GM15510 (cell line): ENCODE results near the gene NISCH.

Source experiments
- POLR2A ChIP-seq: IDR thresholded peaks from 3 replicates; pipeline ENCODE4 v1.6.1; 2011; ENCODE audit warnings: borderline replicate concordance; ENCODE audit not compliant: insufficient read length; ENCODE audit errors: extremely low read depth

The NISCH gene

DNA sequence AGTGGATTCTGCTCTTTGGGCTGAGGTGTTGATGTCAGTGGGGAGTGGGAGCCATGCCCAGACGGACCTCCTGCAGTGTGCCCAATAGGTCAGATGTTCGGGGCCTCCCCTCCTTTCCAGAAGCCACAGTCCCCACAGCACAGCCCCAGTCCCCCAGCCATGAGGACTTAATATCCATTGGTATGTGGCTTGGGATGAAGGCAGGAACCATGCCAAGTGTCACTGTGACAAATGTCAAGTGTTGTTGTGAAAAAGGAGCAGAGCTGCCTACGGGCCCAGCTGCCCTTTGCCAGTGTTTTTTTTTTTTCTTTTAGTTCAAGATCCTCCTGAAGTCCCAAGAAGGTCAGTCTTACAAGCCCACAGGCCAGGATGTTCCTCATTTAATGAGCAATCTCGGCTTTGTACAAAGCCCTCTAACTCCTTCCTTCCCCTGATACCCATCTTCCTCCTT is 22.7 kb upstream of the NISCH start:
- TF ChIP-seq POLR2A, result no peak

DNA sequence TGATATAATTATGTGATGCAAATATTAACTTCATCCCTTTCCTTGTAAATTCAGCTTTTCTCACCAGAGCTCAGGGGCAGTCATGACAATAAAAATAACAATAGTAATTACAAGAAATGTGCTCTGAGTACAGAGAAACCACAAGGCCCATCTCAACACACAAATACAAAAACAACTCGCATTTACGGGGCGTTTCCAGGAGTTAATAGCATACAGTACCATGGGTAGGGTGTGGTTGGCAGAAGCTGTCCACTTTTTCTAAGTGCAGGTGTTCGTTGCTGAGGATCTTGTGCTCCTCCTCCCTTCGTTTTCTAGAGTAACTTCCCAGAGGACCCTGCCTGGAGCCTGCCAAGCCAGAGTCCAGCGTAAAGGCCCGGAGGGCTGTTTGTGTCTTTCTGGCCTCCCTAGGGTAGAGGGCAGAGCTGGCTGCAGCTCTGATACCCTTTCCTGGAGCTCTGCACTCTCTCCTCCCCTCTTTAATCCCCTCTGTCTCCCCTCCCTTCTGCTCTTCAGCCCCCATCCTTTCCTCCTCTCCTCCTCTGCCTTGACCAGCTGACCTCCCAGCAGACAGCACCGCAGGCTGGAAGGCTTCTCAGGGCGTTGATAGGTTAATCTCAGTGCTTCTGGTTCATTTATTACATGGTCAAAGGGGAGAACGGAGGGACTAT is 21.9 kb upstream of the NISCH start:
- no peak for TF ChIP-seq POLR2A

DNA sequence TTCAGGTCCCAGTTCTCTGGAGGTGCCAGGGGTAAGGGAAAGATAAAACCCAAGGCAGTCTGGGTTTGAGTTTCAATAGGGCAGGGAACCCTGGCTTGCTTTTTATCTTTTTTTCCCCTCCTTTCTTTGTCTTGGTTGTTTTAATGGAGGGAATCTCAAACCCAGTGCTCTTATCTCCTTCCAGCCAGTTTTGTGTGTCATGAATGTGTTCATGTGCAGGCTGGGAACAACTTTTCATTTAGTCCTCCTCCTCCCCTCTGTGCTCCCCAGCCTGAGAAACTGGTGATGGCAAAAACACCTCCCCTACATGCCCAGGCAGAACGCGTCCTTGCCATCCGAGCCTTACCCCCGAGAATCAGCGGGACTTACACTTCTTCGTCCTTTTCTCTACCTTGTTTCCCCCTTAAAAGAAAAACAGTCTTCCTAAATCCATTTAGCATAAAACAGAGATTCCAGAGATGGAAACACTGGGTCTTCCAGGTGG is 21.4 kb upstream of the NISCH start:
- no peak for TF ChIP-seq POLR2A

DNA sequence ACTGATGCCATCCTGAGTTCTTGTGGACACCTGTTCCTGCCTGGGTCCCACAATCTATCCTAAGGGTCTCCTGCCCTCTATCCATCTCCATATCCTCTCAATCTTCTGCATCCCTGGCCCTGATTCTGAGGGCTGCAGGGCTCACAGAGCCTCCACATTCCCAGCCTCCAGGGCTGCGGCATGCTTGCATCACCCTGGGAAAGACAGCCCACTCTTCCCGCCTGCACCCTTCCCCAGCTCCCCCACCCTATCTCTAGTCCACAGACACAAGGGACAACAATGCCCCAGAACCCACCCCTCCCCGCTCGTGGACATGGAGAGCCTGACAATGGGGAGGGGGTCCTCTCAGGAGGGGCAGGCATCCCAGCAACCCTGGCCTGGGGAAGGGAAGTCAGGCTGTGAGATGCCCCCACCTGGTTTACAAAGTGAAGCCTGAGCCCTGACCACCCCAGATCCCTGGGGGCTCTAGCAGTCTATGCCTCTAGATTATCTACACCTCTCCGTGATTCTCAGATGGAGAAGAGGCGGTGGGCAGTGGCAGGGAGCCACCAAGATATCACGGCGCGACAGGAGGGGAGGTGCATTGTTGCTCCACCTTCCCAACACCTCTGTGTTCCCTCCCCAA is 20.8 kb upstream of the NISCH start:
- no peak for TF ChIP-seq POLR2A

DNA sequence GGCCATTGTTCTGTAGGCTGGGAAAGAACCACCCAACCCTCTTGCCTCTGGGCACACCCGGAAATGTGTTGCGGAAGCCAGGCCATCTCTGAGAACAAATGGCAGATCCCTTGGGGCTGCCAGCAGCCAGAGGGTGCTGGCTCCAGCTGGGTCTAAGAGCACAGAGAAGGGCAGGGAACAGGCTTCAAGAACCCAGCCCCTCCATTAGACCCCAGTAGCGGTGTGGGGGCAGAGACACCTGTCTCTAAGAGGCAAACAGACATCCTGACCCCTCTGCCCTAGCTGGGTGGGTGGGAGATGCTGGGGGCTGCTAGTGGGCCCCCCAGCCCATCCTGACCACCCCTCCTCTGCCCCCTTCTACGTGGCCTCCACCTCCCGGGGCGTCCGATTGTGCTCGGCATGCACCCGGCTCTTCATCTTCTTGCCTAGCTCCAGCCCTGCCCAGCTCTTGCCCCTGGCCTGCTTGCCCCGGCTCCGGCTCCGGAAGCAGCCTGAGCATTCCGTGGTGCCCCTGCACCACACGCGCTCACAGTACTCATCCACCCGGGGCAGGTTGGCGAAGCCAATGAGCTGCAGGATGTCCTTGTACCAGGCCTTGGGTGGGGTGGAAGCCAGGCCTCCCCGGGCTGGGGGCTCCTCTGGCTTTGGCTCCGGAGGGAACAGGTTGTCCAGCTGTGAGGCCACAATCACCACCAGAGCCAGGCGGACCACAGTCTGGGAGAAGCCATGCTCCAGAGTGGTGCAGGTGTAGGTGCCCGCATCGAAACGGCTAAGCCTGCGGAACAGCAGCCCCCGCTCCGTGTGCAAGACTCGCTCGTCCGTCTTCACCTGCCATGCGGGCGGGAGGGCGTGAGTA is 19.9 kb upstream of the NISCH start:
- TF ChIP-seq POLR2A, result no peak

DNA sequence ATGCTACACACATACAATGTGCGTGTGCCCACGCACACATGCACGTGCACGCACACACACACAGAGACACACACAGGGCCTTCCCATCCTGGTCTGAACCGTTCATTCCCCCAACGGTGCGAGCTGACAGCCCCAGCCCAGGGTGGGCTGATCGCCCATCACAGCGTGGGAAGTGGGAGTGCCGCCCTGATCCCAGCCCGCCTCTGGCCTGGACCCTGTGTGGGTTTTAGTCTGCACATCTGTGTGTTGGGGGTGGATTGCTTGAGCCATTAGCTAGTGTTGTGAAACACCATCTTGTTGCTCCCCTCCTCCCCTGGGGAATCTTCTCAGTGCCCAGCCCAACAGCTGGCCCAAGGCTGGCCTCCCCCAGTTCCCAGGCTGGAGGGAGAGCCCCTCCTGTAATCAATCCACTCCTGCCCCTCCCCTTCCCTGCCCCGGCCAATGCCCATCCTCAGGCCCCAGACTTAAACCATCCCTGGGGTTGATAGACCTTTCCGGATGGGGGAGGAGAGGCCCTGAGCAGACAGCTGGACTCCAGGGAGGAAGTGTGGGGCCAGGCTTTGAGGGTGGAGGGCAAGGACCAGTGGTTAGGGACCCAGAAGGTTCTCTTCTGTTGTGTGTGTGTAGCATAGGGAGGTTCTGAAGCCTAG is 18.8 kb upstream of the NISCH start:
- TF ChIP-seq POLR2A, result no peak

DNA sequence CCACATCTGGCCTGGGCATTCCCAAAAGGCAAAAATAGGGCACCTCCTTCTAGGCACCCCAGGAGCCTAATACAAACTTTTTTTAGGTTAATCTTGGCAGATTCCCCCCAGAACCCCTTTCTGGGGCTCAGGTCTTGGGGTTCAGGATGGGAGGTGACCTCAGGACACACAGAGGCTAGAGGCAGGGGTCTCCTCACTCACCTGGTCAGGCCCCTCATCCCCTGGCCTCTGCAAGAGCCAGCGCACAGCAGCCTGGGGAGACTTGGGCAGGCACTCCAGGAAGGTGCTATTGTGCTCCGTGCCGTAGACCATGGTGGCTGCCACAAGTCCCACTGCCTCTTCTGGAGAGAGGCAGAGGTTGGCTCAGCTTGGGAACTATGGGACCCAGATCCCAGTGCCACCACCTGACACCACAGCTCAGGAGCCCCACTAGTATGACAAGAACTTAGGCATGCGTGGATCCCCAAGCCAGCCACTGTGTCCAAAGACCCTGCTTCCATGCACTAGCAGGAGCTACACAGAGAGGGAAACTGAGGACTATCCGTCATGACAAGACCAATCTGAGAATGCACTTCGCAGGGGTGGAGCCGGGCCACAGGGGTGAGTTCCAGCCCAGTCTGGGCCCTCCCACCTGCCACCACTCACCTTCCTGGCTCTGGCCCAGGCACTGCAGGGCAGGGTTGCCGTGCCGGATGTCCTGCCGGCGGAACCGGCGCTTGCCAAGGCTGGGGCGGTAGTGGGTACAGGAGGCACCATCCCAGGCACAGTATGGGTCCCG is 17.9 kb upstream of the NISCH start:
- TF ChIP-seq POLR2A, result no peak

DNA sequence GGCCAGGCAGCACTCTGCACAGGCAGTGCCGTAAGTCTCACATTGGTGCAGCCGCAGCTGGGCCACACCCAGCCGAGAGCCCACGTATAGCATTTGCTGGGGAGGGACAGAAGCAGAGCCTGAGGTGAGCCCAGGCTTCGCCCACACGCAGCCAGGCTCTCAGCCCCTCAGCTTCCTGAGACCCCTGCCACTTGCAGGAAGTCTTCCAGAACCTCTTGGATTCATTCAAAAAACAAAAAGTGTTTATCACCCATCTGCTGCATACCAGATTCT is 17.4 kb upstream of the NISCH start:
- TF ChIP-seq POLR2A, result no peak

DNA sequence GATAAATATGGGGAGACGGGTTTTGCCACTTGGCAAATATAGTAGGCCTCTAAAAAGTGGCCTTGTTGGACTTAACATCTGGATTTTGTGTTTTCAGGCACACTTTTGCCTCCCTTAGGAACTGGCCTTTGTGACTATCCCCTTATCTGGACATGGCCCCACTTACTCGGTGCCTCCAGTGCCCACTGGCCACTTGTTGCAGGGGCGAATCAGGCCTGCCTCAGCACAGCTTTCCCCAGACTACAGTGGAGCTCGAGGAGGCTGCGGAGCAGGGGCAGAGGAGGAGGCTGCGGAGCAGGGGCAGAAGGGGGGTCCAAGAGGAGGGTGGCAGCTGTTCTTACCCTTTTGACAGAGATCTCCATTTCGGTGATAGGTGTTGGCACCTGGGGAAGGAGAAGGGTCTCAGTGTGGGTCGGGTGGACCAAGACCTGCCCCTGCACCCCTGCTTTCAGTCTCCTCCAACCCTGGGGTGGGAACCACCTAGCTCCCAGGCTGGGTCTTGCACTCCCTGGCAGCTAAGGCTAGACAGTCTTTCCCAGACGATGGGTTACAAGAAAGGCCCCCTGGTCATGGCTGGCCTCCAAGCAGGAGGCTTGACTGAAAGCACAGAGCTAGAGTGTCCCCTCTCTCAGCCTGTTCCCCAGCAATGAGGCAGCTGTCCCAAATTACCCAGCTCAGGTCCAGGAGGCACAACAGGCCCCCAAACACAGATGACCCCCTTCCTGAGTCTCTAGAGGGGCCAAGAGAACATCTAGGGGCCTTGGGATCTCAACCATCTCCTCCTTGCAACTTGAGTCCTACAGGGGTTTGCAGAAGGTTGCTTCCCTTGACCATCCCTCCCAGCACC is 16.6 kb upstream of the NISCH start:
- TF ChIP-seq POLR2A, result no peak

DNA sequence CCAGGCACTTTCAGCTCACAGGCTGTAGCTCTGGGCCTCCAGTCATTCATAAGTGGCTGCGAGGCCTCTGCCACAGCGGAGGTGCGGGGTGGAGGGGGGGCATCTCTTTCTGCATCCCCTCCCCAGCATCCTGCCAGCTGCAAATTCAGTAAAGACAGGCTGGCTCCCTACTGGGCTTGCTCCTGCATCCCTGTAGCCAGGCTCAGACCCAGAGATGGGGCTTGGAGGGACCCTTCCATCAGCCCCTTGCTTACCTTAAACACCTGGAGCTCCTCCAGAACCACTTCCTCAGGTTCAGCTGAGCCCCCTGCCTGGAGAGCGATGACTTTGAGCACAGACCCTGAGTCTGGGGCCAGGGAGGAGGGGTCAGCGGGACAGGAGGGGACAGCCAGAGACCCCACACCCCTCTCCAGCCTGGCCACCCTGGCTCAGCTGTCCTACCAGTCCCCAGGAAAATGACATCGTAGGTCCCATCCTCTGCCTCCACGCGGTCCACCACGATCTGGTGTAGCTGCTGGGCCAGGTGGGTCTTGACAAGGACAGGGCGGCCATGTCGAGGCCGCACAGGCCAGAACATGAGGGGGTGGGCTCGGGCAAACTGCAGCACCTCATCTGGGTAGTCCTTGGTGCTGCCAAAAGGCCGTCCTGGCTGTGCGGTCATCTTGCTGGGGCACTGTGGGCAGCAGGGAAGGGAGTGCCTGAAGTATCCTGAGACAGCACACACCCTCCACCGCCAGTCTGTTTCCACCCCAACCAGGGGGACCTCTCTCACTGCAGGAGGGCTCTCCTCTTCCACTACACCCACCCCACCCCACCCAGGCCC is 15.8 kb upstream of the NISCH start:
- no peak for TF ChIP-seq POLR2A

DNA sequence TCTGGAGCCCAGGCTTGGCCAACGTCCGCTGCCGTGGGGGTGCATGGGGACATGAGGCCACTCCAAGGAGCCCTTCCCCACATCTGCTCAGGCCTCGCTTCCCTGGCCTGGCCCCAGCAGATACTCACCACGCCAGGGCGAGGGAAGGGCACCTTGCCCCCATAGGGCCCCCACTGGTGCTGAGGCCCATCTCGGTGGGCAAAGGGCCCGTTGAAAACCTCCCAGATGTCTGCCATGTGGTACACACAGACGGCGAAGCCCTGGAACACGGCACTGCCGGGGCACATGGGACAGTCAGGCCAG is 15.2 kb upstream of the NISCH start:
- no peak for TF ChIP-seq POLR2A

DNA sequence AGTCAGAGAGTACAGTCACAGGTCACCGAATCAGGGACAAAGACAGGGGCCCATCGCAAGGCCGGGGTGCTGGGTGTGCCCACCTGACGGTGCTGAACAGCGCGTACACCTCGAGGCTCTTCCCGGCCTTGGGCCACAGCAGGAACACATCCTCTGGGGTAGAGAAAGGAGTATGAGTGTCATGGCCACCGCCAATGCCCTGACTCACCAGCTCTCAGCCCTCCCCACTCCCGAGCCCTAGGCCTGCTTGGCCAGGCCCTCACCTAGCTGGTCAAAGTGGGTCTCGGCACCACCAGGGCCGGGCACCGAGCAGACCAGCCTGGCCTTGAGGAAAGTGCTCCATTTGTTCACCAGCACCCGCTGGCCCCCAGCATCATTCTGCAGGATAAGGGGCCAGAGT is 14.7 kb upstream of the NISCH start:
- TF ChIP-seq POLR2A, result no peak
